Mesenchymal stem cell (in vitro differentiated cells and primary cell): ENCODE measurements around the gene PRMT7.

Source experiments
- DNase-seq: peaks from one replicate; pipeline ENCODE4 v3.0.0-alpha.2; 2013
- H2AFZ ChIP-seq: one replicate; pipeline ENCODE4 v1.6.1; 2013; ENCODE audit warnings: low read depth, mild to moderate bottlenecking, control low read depth, inconsistent platforms, low read length, moderate library complexity
- H2AK5ac ChIP-seq: 2 replicates; pipeline ENCODE4 v1.6.1; 2013; ENCODE audit warnings: low read length, moderate library complexity, mild to moderate bottlenecking, inconsistent platforms; ENCODE audit not compliant: severe bottlenecking
- H2BK120ac ChIP-seq: one replicate; pipeline ENCODE4 v1.6.1; 2013; ENCODE audit warnings: low read depth, mild to moderate bottlenecking, inconsistent platforms, low read length, moderate library complexity
- H2BK12ac ChIP-seq, 2 experiments: one replicate each; pipeline ENCODE4 v1.6.1; 2013; ENCODE audit warnings: inconsistent platforms in 2 of 2, low read length in 2 of 2, mild to moderate bottlenecking in 2 of 2, moderate library complexity in 2 of 2, control low read depth in 1 of 2
- H2BK15ac ChIP-seq: one replicate; pipeline ENCODE4 v1.6.1; 2013; ENCODE audit warnings: mild to moderate bottlenecking, low read depth, inconsistent platforms; ENCODE audit not compliant: poor library complexity, severe bottlenecking
- H2BK5ac ChIP-seq: 2 replicates; pipeline ENCODE4 v1.6.1; 2013; ENCODE audit warnings: low read depth, mild to moderate bottlenecking, low read length, control low read depth, inconsistent platforms; ENCODE audit not compliant: poor library complexity, severe bottlenecking
- H3K14ac ChIP-seq, 2 experiments: one replicate each; pipeline ENCODE4 v1.6.1; 2013; ENCODE audit warnings: inconsistent platforms in 2 of 2, low read length in 2 of 2, control low read depth in 1 of 2, mild to moderate bottlenecking in 1 of 2, moderate library complexity in 1 of 2
- H3K18ac ChIP-seq, 2 experiments: one replicate each; pipeline ENCODE4 v1.6.1; 2013; ENCODE audit warnings: inconsistent platforms in 2 of 2, low read length in 2 of 2, control low read depth in 1 of 2, low read depth in 1 of 2, mild to moderate bottlenecking in 1 of 2
- H3K23ac ChIP-seq, 2 experiments: one replicate each; pipeline ENCODE4 v1.6.1; 2013; ENCODE audit warnings: inconsistent platforms in 2 of 2, low read length in 2 of 2, mild to moderate bottlenecking in 2 of 2, moderate library complexity in 2 of 2, control low read depth in 1 of 2
- H3K27ac ChIP-seq: 2 replicates; pipeline ENCODE4 v1.5.1; 2013; ENCODE audit warnings: mild to moderate bottlenecking, moderate library complexity, low read length, control low read depth, inconsistent platforms; ENCODE audit not compliant: poor library complexity, severe bottlenecking
- H3K27me3 ChIP-seq, 2 experiments: 2 replicates each; pipeline versions ENCODE4 v1.6.1 to v1.7.0; 2013; ENCODE audit warnings: low read length in 2 of 2, mild to moderate bottlenecking in 2 of 2, moderate library complexity in 2 of 2, control low read depth in 1 of 2, inconsistent platforms in 1 of 2; ENCODE audit not compliant: control insufficient read depth in 1 of 2, insufficient read depth in 1 of 2
- H3K36me3 ChIP-seq, 2 experiments: 2 replicates each; pipeline versions ENCODE4 v1.6.1 to v1.7.0; 2013; ENCODE audit warnings: low read length in 2 of 2, control low read depth in 1 of 2, inconsistent platforms in 1 of 2, low read depth in 1 of 2, mild to moderate bottlenecking in 1 of 2; ENCODE audit not compliant: insufficient read depth in 2 of 2, control insufficient read depth in 1 of 2
- H3K4ac ChIP-seq, 2 experiments: one replicate each; pipeline ENCODE4 v1.6.1; 2013; ENCODE audit warnings: inconsistent platforms in 2 of 2, low read length in 2 of 2, mild to moderate bottlenecking in 2 of 2, moderate library complexity in 2 of 2, control low read depth in 1 of 2, low read depth in 1 of 2
- H3K4me1 ChIP-seq: 2 replicates; pipeline ENCODE4 v1.6.1; 2013; ENCODE audit warnings: low read depth, low read length, control low read depth; ENCODE audit not compliant: control insufficient read depth, insufficient read depth
- H3K4me2 ChIP-seq: 2 replicates; pipeline ENCODE4 v1.6.1; 2013; ENCODE audit warnings: low read length, mild to moderate bottlenecking, inconsistent platforms; ENCODE audit not compliant: poor library complexity, severe bottlenecking
- H3K4me3 ChIP-seq, 2 experiments: 2 replicates each; pipeline versions ENCODE4 v1.5.1 to v1.7.0; 2013; ENCODE audit warnings: low read length in 2 of 2, mild to moderate bottlenecking in 2 of 2, control low read depth in 1 of 2, low read depth in 1 of 2; ENCODE audit not compliant: insufficient read depth in 1 of 2
- H3K79me1 ChIP-seq: replicated peaks from 2 replicates; pipeline ENCODE4 v1.6.1; 2013; ENCODE audit warnings: mild to moderate bottlenecking, control low read depth, low read length, inconsistent platforms; ENCODE audit not compliant: poor library complexity, severe bottlenecking
- H3K9ac ChIP-seq: 2 replicates; pipeline ENCODE4 v1.7.0; 2013; ENCODE audit warnings: mild to moderate bottlenecking, low read length, moderate library complexity
- H3K9me3 ChIP-seq: 2 replicates; pipeline ENCODE4 v1.7.0; 2013; ENCODE audit warnings: mild to moderate bottlenecking, low read length; ENCODE audit not compliant: control insufficient read depth
- H4K8ac ChIP-seq: one replicate; pipeline ENCODE4 v1.6.1; 2013; ENCODE audit warnings: inconsistent platforms, mild to moderate bottlenecking, low read length, moderate library complexity
- H4K91ac ChIP-seq: one replicate; pipeline ENCODE4 v1.6.1; 2013; ENCODE audit warnings: mild to moderate bottlenecking, low read length, inconsistent platforms
- WGBS: methylation state at CpG from one replicate; pipeline ENCODE4 v1.1.7; 2013; ENCODE audit warnings: mixed read lengths; 5-methylcytosine and 5-hydroxymethylcytosine counted together

PRMT7 gene

DNA sequence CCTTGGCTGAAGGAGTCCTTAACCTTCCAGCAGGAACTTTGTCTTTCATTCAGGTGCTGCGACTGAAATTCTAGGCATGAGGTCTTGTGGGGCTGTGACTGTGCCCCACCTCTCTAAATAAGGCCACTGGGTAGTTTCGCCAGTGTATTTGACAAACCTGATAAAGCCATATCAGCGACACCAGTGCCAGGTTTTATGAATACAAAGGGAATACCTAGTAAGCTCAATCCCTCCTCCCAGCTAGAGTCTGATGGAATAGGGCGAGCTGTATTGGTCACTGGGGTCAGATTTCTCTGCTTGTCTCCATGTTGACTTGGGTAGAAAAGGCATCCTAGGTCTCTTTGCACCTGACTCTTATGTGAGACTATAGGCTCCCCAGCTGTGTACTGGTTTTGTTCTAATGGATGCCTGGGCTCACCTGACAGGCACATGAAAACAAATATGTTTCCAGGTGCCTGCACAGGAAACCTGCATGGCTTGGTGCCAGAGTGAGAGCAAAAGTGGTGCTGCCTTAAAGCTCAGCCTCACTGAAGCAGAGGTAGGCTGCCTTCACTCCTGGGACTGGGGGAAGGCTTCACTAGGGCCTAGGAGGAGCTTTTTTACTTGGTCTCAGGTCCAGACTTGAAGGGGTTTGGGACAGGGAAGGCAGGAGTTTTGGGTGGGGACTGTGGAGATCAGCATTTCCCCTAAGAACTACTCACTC lies 38.2 kb upstream of the PRMT7 start:
- H3K18ac ChIP-seq = no peak overlapping the region
- H3K4ac ChIP-seq = no peak overlapping the region
- no peak overlapping the region for H3K9ac ChIP-seq
- H2BK5ac ChIP-seq = no peak overlapping the region
- H2BK120ac ChIP-seq = no peak overlapping the region
- no peak overlapping the region for H4K91ac ChIP-seq
- H2BK12ac ChIP-seq = no peak overlapping the region
- peaks cover 26 to 46% of the 10 kb centered on the region in 2 experiments for H3K36me3 ChIP-seq
- H2AK5ac ChIP-seq = no peak overlapping the region
- DNase-seq = no peak
- no peak overlapping the region for H2BK15ac ChIP-seq
- no peak overlapping the region for H3K4me3 ChIP-seq
- H3K4me1 ChIP-seq = peaks cover 12% of the 10 kb centered on the region
- H3K9me3 ChIP-seq = no peaks in the 10 kb centered on the region
- H3K79me1 ChIP-seq = peaks cover 18% of the 10 kb centered on the region
- H3K27ac ChIP-seq = no peak overlapping the region
- H2AFZ ChIP-seq = no peak overlapping the region
- H3K14ac ChIP-seq = no peak overlapping the region
- WGBS = 96% methylated on average over 3 of the region's 4 CpGs
- H3K27me3 ChIP-seq = no peaks in the 10 kb centered on the region
- H4K8ac ChIP-seq = no peak overlapping the region
- H3K23ac ChIP-seq = peak overlapping the region in 1 of 2 experiments; percentile 75
- H3K4me2 ChIP-seq = no peak overlapping the region

DNA sequence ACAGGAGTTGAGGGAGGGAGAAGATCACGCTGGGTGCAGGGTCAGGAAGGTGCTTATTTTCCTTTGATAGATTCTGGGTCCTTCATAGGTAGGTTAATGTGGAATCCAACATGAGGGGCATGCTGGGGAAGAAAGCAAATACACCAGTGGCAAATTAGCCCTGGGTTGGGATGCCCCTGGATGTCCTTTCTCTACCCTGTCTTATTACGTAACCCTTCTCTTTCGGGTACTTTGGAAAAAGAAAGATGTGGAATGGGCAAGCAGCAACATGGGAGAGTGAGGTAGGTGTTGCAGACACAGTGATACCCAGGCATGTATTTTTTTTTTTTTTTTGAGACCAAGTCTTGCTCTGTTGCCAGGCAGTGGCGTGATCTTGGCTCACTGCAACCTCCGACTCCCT lies 37.4 kb upstream of the PRMT7 start:
- Histone ChIP-seq H3K4ac (no peak overlapping the region), H3K18ac (no peak overlapping the region), H4K91ac (no peak overlapping the region), H3K23ac (no peak overlapping the region), H3K9me3 (no peaks in the 10 kb centered on the region), H3K27me3 (no peaks in the 10 kb centered on the region), H4K8ac (no peak overlapping the region), H3K14ac (no peak overlapping the region), H3K4me1 (peaks cover 7% of the 10 kb centered on the region), H2BK15ac (no peak overlapping the region), H2AFZ (no peak overlapping the region), H3K36me3 (peaks cover 26 to 46% of the 10 kb centered on the region in 2 experiments), H2AK5ac (no peak overlapping the region), H2BK12ac (no peak overlapping the region), H3K4me3 (no peak overlapping the region), H3K9ac (no peak overlapping the region), H3K4me2 (no peak overlapping the region), H2BK120ac (no peak overlapping the region), H2BK5ac (no peak overlapping the region), H3K79me1 (peaks cover 18% of the 10 kb centered on the region), H3K27ac (no peak overlapping the region)
- WGBS = 96% methylated on average over 5 of the region's 5 CpGs
- DNase-seq = no peak

DNA sequence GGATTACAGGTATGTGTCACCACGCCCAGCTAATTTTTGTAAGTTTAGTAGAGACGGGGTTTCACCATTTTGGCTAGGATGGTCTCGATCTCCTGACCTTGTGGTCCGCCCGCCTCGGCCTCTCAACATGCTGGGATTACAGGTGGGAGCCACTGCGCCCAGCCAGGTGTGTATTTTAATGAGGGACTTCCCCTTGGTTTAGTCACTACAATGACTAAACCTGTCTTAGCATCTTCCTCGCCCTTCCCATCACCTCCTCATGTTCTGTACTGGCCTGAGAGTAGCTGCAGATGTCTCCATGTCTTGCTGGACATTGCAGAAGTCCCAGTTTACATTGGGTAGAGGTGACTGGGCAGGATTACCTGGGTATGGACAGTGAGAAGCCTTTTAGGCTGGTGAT lies 36.9 kb upstream of the PRMT7 start:
- H2AK5ac ChIP-seq = no peak overlapping the region
- no peak overlapping the region for H3K4ac ChIP-seq
- H3K36me3 ChIP-seq = peaks cover 26 to 46% of the 10 kb centered on the region in 2 experiments
- H3K14ac ChIP-seq = no peak overlapping the region
- no peak overlapping the region for H2BK12ac ChIP-seq
- H3K27ac ChIP-seq = no peak overlapping the region
- no peak overlapping the region for H3K4me2 ChIP-seq
- WGBS = 97% methylated on average over 3 of the region's 8 CpGs
- H2BK15ac ChIP-seq = no peak overlapping the region
- no peaks in the 10 kb centered on the region for H3K27me3 ChIP-seq
- H3K79me1 ChIP-seq = peaks cover 18% of the 10 kb centered on the region
- H3K18ac ChIP-seq = no peak overlapping the region
- no peak overlapping the region for H4K8ac ChIP-seq
- no peak overlapping the region for H2AFZ ChIP-seq
- no peak overlapping the region for H3K23ac ChIP-seq
- H2BK120ac ChIP-seq = no peak overlapping the region
- no peak overlapping the region for H2BK5ac ChIP-seq
- no peak overlapping the region for H4K91ac ChIP-seq
- peaks cover 7% of the 10 kb centered on the region for H3K4me1 ChIP-seq
- no peak for DNase-seq
- no peak overlapping the region for H3K9ac ChIP-seq
- no peak overlapping the region for H3K4me3 ChIP-seq
- H3K9me3 ChIP-seq = no peaks in the 10 kb centered on the region

DNA sequence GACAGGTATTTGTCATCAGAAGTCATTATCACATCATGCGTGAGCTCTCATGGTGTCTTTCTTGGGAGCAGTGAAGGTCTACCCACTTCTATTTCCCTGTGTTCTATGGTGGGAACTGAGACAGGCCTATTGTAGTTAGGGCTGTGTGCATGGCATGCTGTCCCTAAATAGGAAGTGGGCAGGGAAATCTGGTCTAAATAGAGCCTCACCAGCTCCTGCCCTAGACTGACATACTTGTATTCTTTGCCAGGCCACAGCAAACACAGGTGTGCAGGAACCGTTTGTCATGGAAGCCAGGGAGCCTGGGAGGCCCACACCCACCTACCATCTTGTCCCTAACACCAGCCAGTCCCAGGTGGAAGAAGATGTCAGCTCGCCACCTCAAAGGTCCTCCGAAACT lies 36.4 kb upstream of the PRMT7 start:
- no peak overlapping the region for H3K23ac ChIP-seq
- H3K4me2 ChIP-seq = no peak overlapping the region
- no peak overlapping the region for H2BK120ac ChIP-seq
- no peak for DNase-seq
- no peak overlapping the region for H2BK5ac ChIP-seq
- H3K9ac ChIP-seq = no peak overlapping the region
- H3K79me1 ChIP-seq = peaks cover 18% of the 10 kb centered on the region
- H4K8ac ChIP-seq = no peak overlapping the region
- 100% methylated on average over 4 of the region's 4 CpGs for WGBS
- H3K27ac ChIP-seq = no peak overlapping the region
- H3K9me3 ChIP-seq = no peaks in the 10 kb centered on the region
- no peaks in the 10 kb centered on the region for H3K27me3 ChIP-seq
- no peak overlapping the region for H2BK15ac ChIP-seq
- H3K14ac ChIP-seq = no peak overlapping the region
- H2AK5ac ChIP-seq = no peak overlapping the region
- no peak overlapping the region for H3K4me3 ChIP-seq
- H3K4me1 ChIP-seq = peaks cover 6% of the 10 kb centered on the region
- no peak overlapping the region for H2AFZ ChIP-seq
- no peak overlapping the region for H3K4ac ChIP-seq
- peaks cover 26 to 49% of the 10 kb centered on the region in 2 experiments for H3K36me3 ChIP-seq
- H2BK12ac ChIP-seq = no peak overlapping the region
- no peak overlapping the region for H3K18ac ChIP-seq
- H4K91ac ChIP-seq = no peak overlapping the region
